HG03469 (cell line): ENCODE measurements around the gene MICOS13.
"Not testable (repeated sequence)": the region's sequence is repeated elsewhere in the genome, so short reads cannot be mapped to it uniquely, and the experiment has no call there.

Source experiments
- ATAC-seq: cut with Tn5 transposase; IDR thresholded peaks from one replicate; pipeline ENCODE4 v1.9.1; 2021; ENCODE audit warnings: mild to moderate bottlenecking, moderate library complexity, moderate number of reproducible peaks; ENCODE audit not compliant: unreplicated experiment

The MICOS13 gene

DNA sequence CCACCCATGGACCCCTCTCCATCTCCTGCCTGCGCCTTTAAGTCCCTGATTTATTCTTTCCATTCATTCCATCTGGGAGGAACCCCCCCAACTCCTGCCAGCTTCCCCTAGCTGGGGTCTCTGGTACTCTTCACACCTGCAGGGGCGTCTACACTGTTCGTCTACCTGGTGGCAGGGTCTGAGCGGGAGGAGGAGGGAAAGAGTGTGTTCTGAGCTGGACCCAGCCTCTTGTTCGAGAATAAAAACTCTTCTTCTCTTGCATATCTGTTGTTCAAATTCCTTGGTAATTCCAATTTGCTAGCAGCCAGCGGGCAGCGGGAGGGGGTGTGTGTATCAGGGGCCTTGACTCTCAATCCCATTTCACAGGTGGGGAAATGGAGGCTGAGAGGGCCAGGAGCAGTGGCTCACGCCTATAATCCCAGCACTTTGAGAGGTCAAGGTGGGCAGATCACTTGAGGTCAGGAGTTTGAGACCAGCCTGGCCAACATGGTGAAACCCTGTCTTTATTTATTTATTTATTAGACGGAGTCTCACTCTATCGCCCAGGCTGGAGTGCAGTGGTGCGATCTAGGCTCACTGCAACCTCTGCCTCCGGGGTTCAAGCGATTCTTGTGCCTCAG lies 8.1 kb upstream of the MICOS13 start:
- not testable (repeated sequence) for ATAC-seq

DNA sequence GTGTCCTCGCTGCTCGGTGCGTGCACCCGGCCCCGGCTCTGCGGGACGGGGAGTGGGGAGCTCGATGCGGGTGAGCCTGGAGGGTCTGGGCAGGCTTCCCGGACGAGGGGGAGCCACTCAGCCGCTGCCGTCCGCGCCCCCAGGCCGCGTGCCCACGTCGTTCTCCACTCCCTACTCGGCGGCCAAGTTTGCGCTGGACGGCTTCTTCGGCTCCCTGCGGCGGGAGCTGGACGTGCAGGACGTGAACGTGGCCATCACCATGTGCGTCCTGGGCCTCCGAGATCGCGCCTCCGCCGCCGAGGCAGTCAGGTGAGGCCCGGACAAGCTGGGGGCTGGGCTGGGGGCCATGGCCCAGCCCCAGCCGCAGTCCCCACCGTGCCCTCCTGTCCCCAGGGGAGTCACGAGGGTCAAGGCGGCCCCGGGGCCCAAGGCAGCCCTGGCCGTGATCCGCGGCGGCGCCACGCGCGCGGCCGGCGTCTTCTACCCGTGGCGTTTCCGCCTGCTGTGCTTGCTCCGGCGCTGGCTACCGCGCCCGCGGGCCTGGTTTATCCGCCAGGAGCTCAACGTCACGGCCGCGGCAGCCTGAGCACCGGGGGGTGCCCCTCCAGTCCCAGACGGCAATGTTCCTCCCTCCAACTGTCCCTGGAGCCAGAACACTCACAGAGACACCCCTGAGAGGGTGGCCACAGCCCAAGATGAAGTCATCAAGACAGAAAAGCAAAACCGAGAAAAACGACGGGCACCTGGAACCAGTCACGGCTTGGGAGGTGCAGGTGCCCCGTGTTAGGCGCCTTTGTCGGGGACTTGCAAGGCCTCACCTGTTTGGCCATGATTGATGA lies 7.3 kb upstream of the MICOS13 start:
- no peak for ATAC-seq

DNA sequence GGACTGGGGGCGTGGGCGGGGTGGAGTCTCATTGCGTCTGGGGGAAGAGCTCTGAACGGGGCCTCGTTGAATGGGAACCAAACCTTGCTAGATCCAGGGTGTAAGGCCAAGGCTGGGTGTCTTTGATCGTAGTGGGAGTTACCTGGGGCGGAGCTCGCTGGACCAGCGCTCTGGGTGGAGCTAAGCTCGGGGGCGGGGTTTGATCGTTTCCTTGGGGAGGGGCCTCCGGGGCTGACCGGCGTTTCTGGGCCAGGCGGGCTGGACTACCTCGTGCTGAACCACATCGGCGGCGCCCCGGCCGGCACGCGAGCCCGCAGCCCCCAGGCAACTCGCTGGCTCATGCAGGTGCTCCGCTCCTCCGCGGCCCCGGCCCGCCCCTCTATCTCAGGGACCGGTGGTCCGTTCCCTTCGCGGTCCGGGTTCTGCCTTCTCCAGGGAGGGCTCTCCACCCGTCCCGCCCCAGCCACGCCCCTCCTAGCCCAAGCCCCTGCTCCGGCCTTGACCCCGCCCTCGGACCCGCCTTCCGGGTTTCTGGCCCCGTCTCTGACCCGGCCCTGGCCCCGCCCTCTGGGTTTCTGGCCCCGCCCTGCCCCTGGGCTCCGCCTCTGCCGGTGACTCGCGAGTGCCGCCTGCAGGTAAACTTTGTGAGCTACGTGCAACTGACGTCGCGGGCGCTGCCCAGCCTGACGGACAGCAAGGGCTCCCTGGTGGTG lies 6.5 kb upstream of the MICOS13 start:
- peak; percentile 25 for ATAC-seq

DNA sequence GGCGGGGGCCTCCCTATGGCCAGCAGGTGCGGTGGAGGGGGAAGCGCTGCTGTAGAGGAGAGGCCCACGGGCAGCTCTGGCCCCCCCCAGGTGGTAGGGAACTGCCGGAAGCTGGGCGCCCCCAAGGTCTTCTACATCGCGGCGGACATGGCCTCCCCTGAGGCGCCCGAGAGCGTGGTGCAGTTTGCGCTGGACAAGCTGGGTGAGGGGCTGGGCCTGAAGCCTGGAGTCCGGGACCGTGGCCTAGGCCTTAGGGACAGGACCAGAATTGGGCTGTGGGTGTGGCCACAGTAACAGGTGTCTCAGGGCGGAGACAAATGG lies 6.0 kb upstream of the MICOS13 start:
- ATAC-seq = no peak

DNA sequence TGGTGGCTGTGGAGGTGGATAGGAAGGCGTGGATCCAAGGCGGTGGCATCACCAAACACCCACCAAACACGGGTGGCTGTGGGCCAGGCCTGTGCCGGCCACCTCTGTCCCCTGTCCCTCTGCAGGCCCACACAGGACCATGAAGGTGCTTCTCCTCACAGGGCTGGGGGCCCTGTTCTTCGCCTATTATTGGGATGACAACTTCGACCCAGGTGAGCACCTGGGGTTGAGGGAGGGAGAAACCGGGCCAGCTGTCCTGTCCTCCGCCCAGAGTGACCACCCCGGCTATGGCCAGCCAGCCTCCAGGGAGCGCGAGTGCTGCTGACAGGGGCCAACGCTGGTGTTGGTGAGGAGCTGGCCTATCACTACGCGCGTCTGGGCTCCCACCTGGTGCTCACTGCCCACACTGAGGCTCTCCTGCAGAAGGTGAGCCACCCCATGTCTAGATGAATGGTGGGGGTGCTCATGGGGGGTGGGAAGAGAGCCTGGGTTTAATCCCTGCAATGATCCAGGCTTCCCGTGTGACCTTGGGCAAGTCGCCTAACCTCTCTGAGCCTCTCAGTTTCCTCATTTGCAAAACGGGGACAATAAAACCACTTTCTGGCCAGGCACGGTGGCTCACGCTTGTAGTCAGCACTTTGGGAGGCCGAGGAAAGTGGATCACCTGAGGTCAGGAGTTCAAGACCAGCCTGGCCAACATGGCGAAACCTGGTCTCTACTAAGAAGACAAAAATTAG lies 4.5 kb upstream of the MICOS13 start:
- ATAC-seq = no peak

DNA sequence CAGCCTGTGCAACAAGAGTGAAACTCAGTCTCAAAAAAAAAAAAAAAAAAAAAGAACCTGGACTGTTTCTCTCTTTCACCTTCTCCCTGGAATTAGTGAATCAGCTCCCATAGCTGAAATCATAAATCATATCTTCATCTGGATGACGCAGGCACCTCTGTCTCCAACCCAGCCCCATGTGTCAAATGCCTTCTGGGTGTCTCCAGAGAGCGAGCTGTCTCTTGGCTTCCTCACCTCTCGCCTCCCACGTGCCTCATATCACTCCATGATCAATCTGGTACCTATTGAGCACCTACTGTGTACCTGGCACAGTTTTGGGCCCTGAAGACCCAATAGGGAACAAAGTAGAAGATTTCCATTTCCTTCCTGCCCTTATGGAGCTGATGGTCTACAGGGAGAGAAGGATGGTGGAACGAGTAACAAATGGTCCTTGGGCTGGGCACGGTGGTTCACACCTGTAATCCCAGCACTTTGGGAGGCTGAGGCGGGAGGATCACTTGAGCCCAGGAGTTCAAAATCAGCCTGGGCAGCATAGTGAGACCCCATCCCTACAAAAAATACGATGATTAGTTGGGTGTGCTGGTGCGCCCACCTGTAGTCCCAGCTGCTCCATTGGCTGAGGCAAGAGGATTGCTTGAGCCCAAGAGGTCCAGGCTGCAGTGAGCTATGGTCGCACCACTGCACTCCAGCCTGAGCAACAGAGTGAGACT lies 3.0 kb upstream of the MICOS13 start:
- ATAC-seq = no peak

DNA sequence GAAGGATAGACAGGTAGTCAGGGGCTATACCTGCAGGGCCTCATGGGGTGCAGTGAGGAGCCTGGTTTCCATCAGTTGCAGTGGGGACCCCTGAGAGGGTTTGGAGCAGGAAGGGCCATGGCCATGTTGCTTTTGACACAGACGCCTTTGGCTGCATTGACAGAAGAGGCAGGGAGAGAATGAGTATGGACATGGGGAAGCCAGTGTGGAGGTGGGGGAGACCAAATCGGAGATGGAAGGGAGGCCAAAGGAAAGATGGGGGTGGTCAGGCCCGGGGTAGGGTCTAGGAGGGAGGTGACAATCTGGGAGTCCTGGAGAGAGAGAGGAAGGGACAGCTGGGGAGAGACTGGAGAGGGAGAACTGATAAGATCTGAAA lies 1.8 kb upstream of the MICOS13 start:
- no peak for ATAC-seq

DNA sequence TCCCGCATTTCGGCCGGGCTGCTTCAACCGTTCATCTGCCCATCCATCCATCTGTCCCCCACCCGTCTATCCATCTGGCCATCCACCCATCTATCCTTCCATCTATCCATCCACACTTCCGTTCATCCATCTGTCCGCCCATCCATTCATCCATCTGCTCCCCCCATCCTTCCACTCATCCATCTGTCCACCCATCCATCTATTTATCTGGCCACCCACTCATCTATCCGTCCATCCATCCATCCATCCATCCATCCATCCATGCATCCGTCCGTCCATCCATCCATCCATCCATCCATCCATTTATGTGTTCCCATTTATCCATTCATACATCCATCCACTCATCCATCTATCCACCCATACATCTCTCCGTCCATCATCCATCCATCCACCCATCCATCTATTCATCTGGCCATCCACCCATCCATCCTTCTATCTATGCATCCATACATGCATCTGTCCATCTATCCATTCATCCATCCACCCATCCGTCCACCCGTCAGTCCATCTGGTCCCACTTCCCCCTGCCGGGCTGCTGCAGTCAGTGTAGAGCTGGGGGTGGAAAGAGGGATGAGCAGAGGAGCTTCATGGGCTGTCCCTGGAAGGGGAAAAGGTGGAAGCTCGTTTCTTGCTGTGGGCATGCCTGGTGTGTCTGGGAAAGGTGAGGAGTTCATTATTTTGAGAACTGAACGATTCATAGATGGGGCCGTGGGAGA lies 1.2 kb upstream of the MICOS13 start:
- no peak for ATAC-seq

DNA sequence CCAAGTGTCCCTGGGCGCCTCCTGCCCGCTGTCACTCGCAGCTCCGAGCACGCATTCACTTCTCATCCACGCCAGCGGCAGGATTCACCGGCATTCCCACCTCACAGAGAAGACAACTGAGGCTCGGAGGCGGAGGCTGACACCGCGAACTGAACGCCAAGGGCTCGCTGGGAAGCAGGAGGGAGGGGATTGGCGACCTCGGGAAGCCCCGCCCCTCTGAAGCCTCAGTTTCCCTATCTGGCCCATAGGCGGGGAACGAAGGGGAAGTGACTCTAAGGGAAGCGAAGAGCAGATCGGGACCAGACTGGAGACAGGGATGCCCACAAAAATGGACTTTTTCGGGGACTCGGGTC lies 256 bp downstream of the MICOS13 start:
- ATAC-seq = no peak

DNA sequence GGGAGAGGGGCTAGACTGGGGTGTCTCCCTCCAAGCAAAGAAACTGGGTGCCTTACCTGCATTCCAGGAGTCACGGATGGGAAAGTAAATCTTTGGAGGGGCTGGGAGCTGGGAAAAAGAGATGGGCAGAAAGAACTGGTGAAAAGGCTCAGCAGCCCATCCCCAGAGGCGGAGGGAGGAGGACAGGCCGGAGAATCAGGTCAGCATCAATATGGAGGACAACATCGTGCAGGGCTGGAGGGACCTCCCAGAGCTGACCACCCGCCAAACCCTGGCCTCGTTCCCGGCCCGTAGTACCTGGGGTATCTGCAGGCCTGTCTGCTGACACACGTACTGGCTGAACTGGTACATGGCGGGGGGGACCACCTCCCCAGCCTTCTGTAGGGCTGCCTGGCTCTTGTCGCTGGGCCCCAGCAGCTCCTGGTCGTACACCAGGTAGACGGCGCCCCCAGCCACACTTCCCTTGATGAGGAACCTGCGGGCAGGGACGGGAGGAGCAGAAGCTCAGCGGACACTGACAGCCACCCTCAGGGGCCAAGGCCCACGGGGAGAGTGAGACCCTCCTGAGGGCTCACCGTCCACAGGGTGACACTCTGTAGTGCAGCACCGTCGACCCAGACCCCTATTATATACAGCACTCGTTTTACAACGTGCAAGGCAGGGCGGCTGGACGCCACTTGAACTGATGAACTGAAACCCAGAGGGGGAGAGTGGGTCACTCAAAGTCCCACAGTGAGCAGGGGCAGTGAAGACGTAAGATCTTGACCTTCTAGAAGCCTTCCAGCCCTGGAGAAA lies 830 bp downstream of the MICOS13 start:
- no peak for ATAC-seq

DNA sequence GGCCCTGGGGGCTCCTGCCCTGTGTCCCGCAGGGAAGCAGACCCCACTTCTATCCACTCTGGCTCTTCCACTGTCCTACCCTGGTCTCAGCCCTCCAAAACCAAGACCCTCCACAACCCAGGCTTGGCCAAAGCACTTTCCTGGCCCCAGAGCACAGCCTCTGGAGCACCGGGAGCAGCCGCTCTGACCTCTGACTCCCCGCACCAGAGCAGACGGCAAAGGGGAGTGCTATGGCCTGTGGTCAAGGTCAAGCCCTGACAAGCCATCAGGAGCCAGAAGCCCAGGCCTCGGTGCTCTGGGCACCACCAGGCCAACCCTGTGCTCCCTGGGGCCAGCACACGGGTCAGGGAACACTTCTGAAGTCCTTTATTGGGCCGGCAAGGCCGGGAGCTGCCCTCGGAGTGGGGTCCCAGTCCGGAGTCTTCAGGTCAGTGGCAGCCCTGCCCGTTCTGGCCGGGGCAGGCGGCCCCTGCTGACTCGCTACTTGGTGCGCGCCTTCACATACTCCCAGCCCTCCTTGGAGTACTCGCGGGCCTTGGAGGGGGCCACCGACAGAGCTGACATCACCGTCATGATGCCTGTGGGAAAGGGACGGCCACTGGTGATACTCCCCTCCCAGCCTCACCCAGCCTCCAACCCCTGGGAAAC lies 2.1 kb downstream of the MICOS13 start:
- no peak for ATAC-seq

DNA sequence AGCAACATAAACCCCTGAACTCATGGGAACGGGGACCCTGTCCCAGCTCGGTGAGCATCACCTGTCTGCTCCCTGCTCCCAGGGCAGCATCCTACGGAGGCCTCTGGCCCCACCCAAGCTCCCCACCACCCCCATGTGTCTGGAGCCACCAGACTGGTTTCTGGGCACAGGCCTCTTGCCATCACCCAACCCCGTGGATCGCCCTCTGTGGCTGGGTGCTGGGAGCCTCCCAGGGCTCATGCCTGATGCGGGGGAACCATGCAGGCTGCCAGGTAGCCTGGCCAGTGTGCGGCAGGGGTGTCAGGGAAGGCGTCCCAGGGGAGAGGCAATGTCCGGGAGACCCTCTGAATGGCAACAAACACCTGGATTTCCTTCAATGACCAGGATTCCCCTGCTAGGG lies 2.7 kb downstream of the MICOS13 start:
- ATAC-seq = no peak

DNA sequence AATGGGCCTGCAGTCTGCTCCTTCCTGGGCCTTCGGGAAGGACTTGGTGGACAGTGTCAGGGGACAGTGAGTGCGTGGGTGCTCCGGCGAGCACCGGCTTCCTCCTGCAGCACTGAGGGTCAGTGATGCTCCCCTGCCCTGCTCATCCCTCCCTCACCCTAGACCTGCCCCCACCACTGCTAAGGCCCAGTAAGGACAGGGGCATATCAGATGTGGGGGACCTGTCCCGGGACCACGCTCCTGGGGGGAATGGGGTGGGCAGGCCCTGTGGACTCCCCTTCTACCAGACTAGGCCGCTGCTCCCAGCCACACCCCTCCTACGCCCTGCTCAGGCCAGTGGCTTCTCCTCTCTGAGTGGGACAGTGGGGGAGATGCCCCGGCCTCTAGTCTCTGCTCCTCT lies 3.2 kb downstream of the MICOS13 start:
- ATAC-seq = no peak

DNA sequence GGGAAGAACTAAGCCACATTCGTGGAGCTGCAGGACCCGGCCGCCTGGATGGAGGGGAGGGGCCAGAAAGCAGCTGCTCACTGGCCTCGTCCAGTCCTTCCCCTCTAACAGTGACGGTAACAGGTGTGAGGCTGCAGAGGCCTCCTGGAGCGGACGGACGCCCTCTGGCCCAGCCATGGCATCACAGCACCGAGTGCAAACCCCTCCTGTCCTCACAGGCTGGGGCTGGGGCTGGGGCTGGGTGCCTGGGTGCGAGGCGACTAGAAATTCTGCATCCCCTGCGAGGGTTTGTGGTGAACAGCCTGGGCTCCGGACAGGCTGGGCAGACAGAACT lies 3.6 kb downstream of the MICOS13 start:
- ATAC-seq = no peak

DNA sequence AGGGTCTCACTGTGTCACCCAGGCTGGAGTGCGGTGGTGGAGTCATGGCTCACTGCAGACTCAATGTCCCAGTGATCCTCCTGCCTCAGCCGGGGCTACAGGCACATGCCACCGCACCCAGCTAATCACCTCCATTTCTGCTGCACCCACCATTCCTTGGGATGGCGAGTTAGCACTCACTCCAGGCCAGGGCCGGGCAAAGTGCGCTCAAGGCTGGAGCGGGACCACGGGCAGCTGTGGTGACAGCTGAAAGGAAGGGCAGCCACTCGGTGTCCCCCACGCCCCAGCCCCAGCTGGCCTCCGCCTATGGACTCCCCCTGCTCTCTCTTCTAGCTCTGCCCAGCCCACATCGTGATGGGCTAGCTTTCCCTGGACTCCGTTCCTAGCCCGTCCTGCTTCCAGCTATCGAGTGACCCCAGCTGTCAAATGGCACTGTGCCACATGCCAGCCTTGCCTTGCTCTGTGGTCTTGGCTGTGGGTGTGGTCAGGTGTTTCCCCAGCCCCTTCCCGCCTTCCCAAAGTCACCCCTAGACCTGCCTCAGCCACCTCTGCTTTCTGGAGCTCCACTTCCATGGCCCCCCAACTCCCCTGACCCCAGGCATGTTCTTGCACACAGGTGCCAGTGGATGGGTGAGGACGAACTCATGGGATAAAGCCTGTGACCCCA lies 4.1 kb downstream of the MICOS13 start:
- no peak for ATAC-seq

DNA sequence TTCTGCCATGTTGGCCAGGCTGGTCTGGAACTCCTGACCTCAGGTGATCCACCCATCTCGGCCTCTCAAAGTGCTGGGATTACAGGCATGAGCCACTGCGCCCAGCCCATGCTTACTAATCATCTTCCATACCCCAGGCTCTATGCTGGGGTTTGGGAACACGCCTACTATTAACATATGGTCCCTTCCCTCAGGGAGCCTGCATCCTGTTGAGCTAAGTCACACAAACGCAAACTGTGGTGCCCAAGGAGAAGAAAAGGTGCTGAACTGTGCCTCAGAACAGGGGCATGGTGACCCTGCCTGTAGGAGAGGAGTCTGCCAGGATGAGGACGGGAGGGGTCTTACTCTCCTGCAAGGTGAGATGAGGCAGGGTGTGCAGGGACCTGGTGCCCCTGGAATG lies 5.6 kb downstream of the MICOS13 start:
- ATAC-seq = no peak

DNA sequence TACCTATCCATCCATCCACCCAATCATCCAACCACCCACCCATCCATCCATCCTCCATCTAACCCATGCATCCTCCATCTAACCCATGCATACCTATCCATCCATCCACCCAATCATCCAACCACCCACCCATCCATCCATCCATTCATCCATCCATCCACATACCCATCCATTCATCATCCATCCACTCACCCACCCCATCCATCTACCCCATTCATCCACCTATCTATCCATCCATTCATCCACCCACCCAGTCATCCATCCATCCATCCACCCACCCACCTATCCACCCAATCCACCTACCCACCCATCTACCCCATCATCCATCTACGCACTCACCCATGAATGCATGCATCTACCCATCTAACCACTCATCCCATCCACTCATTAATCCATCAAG lies 6.6 kb downstream of the MICOS13 start:
- ATAC-seq = no peak

DNA sequence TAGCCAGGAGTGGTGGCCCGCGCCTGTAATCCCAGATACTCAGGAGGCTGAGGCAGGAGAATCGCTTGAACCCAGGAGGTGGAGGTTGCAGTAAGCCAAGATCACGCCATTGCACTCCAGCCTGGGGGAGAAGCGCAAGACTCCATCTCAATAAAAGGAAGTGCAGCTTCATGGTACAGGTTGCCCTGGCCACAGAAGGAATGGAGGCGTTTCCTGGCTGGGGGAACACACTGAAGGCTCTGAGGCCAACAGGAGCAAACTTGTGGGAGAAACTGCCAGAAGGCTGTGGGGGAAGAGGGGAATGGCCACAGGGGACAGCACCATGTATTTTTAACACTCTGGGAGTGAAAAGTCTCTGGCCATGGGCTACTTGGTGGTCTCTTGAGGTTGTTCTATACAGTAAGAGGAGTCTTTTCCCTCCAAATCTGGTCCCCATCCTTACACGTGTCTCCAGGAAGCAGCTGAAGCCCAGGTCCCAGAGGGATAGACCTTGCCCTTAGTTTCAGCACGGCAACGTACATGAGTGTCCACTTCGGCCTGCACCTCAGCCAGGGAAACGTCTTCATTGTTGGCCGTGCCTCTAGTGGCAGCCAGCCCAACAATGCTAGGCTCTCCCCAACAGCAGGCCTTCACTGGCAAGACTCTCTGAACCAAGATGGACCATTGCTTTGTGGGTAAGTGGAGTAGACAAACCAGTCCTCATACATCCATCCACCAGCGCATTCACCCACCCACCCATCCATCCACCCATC lies 7.4 kb downstream of the MICOS13 start:
- ATAC-seq = no peak
